ENCODE measurements around the gene SEC23B.

DNA sequence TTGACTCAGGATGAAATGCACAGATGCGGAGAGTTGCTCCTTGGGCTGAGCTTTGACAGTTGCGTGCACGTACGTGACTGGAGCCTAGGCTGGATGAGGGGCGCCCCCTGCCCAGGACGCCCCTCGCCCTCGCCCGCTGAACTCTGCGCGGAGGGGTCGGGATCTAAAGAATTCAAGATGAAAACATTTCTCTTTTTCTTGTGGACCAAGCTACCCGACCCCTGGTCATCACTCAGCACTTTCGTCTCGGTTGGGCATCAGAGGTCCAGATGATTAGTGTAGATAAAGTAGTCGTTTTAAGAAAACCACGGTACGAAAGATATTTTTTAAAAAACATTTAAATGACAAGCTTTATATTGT, 80.8 kb downstream of the SEC23B start:
- TF ChIP-seq, protein P1, sequence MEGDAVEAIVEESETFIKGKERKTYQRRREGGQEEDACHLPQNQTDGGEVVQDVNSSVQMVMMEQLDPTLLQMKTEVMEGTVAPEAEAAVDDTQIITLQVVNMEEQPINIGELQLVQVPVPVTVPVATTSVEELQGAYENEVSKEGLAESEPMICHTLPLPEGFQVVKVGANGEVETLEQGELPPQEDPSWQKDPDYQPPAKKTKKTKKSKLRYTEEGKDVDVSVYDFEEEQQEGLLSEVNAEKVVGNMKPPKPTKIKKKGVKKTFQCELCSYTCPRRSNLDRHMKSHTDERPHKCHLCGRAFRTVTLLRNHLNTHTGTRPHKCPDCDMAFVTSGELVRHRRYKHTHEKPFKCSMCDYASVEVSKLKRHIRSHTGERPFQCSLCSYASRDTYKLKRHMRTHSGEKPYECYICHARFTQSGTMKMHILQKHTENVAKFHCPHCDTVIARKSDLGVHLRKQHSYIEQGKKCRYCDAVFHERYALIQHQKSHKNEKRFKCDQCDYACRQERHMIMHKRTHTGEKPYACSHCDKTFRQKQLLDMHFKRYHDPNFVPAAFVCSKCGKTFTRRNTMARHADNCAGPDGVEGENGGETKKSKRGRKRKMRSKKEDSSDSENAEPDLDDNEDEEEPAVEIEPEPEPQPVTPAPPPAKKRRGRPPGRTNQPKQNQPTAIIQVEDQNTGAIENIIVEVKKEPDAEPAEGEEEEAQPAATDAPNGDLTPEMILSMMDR (conservative IDR thresholded peaks at IDR 0.05; ENCODE audit: low read length): no peak
- TF ChIP-seq EZH2phosphoT487 (IDR thresholded peaks at IDR 0.05; ENCODE audit: borderline replicate concordance, low read depth, low read length): no peak
